GM03348 (cell line): ENCODE measurements around the gene RTP4.
A peak's percentile ranks its signal among the peaks of the same experiment; 100 is the strongest.
"Not testable (repeated sequence)": the region's sequence is repeated elsewhere in the genome, so short reads cannot be mapped to it uniquely, and the experiment has no call there.

Experiments
- DNase-seq: peaks from one replicate; pipeline ENCODE4 v3.0.0; 2012; ENCODE audit warnings: low spot score

RTP4 gene

DNA sequence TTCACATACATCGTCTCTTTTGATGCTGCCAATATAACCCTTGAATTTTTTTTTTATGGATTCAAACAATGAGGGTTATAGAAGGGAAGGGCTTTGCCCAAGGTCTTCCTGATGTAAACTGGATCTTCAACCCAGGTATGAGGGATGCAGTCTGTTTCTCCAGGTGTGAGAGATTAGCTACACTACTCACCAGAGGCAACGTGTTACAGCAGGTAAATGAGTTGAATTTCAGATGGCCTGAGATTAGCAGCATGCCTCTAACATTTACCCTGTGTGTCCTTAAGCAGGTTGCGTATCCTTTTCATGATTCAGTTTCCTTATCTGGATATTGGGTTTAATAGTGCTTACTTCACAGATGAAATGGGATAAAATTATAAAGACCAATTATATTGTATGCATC, 1.9 kb downstream of the RTP4 start:
- no peak for DNase-seq

DNA sequence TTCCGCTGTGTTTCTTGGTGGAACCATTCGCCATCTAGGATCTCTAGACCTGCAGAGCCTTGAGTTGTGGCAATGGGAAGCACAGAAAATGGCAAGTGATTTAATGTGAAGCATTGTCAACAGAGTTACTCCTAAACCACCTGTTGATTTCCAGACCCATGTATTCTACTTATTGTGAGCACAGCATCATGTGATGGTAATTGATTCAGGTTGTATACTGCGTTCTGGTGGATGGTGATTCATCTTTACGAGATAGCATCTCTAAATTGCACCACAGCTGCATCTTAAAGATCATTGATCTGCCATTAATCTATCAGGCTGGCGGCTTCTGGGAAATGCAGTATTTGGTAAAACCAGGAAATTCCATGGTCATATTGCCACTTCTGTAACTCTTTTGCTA, 7.4 kb downstream of the RTP4 start:
- DNase-seq = no peak

DNA sequence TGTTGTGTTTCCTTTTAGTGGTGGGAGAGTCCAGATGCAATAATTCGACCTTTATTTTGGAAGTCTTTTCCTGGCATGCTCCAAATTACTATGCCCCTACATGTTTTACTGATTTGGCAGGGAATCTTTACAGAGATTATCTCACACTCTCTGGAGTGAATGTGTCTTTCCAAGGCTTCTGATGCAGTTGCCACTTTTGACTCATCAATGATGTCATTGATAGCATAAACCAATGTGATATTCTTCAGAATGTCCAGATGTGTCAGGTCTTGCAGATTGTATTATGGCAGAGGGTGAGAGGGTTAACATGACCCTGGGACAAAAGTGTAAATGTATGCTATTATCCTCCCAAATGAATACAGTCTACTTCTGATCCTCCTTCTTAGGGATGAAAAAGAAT, 9.7 kb downstream of the RTP4 start:
- DNase-seq = no peak

DNA sequence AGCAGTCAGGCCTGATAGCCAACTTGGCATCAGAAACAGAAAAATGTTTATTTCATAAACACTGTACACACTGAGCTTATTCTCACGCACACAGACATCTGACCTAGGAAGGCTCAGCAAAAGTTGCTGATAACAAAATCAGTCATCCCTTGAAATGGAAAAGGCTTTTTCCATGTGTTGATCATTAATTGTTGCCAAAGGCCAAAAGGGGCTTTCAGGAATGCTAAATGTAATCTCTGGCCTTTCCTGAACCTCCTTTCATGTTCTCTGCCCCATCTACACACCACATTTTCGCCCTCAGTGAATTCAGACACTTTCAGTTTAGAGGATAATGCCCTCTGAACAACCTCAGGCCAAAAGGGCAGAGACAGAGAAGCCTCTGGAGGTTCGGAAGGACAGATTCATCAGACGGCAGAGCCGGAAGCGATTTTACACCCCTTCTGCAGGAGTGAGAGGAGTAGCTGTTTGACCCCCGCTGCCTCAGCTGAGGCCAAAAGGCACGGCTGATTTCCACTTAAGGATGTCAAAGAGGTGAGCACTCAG, 14.5 kb downstream of the RTP4 start:
- no peak for DNase-seq

DNA sequence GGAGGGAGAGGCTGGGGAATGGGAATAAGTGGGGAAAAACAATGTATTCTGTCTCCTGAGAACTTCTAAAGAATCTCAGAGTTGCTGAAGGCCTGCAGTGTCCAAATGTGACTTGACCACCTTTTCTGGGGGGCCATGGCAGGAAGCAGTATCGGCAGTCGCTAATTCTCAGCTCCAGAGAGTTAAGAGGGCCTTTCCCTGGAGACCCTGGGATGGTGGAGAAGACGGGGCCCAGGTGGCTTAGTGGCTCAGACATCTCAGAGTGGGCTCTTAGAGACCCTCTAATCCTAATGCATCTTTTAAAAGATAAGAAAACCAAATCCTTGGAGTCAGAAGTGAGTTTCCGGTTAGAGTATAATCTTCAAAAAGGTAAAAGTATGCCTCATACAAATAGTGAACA, 15.1 kb downstream of the RTP4 start:
- DNase-seq = no peak

DNA sequence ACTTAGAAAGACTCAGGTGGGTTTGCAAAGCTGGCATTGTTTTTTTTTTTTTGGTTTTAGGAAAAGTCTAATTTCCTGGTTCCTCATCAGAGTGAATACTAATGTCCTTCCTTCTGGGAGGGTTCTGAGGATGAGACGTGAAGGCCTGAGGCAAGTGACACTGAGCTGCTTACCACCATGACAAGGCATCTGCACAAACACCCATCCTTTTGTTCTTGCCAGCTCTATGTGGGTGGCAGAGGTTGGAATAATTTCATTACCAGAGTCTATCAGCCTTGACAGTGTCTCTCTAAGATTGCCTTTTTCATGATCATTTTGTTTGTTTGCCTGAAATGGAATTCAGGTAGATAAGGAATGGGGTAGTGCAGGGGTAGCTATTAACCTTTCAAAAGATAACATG, 17.1 kb downstream of the RTP4 start:
- DNase-seq = no peak

DNA sequence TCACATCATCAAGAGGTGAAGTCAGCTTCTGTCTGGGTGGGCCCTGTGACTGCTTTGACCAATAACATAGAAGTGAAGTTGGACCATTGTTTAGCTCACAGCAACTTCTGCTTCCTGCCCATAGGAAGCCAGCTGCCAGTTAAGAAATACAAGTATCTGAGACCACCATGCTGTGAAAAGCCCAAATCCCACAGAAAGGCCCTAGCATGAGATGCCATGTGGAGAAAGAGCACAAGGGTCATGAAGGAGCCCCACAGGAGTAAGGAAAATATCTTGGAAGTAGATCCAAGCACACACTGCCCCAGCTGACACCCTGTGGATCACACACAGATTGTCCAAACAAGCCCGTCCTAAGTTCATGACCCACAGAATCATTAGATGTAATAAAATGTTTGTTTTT, 28.5 kb downstream of the RTP4 start:
- no peak for DNase-seq

DNA sequence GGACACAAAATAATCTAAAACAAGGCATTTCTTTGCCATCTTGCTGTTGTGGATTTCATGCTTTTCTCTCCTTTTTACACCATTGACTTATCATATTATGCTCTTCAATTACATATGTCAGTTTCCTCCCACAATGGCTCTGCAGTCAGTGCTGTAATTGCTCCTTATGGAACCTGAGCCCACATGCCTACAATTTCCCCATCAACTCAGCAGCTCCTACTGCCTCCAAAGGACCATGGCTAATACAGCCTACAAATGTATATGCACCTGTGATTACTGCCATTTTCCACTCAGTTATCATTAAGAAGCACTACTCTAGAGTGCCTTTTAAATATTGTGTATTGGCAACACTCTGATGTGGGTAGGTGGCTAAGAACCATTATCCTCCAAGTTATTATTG, 30.8 kb downstream of the RTP4 start:
- DNase-seq = no peak

DNA sequence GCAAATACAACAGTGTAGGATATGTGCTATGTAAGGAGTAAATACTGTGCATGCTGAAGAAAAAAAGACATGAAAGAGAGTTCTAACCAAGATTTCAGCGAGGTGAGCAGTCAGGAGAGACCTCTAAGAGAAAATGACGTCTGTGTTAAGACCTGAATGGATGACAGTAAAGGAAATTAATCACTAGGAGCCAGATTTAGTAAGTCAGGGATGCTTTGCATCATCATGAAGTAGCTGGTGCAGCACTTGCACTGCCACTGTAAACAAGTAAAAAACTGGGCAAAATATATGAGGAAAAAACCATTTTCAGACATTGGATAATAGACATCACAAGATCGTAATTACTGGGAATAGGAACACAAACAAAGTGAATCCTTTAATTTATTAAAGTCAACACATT, 32.6 kb downstream of the RTP4 start:
- DNase-seq = no peak

DNA sequence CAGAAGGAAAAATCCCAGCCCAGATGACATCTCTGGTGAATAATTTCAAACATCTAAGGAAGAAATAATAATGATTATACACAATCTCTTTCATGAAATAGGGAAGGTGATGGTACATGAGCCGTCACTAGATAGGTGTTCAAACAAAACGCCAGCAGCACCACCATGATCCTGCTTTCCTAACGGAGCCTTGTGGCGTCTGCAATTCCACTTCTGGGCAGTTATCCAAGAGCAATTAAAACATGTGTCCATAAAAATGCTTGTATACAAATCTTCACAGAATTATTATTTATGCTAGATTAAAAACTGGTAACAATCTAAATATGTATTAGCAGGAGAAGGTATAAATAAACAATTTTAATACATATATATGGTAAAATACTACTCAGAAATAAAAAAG, 33.7 kb downstream of the RTP4 start:
- DNase-seq = no peak

DNA sequence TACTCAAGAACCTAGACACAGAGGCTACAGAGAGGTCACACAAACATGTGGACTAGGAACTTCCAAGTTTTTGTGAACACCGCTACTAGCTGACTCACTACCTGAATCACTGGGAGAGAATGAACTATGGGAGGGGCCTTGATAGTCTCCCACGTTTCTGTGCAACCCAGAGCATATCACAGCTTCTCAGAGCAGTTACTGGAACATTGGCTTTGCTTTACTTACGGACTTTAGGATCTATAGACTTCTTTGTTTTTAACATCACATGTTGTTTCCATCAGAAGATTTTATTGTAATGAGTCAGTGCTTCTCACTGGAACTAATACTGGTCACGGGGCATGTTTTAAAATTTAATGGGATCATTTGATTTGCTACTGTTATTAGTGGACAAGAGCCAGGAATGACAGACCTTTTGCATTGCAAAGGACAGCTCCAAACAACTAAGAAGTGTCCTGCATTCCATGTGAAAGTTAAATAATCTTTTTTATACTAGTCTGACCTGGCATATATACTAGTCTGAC, 35.6 kb downstream of the RTP4 start:
- DNase-seq = peak; percentile 71

DNA sequence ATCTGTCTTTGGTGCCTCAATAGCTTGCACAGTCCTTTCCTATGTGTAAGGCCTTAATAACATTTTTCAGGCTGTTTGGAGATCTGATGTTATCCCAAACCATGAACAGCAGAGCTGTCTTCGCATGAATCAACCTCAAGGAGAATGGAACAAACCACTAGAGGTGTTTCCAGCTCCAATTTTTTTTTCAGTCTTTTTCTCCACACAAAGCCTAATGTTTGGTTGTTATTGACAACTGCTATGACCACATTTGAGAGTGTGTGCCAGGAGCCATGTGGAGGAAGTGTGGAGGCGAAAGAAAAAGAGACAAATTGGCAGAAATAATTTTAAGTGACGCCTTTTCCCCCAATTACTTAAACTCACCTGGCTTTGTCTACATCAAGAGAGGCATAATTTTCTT, 38.7 kb downstream of the RTP4 start:
- no peak for DNase-seq

DNA sequence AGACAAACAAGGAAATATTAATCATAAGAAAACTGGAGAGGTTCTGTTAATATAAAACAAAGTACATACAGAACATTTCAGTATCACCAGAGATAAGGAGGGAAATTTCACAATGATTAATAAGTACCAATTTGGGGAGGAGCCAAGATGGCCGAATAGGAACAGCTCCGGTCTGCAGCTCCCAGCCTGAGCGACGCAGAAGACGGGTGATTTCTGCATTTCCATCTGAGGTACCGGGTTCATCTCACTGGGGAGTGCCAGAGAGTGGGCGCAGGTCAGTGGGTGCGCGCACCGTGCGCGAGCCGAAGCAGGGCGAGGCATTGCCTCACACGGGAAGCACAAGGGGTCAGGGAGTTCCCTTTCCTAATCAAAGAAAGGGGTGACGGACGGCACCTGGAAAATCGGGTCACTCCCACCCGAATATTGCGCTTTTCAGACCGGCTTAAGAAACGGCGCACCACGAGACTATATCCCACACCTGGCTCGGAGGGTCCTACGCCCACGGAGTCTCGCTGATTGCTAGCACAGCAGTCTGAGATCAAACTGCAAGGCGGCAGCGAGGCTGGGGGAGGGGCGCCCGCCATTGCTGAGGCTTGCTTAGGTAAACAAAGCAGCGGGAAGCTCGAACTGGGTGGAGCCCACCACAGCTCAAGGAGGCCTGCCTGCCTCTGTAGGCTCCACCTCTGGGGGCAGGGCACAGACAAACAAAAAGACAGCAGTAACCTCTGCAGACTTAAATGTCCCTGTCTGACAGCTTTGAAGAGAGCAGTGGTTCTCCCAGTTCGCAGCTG, 44.0 kb downstream of the RTP4 start:
- not testable (repeated sequence) for DNase-seq
